GM18519 (cell line): ENCODE data around the gene TEP1.
"Not testable (repeated sequence)": the region's sequence is repeated elsewhere in the genome, so short reads cannot be mapped to it uniquely, and the experiment has no call there.

ENCODE experiments used
- ATAC-seq: cut with Tn5 transposase; IDR thresholded peaks from one replicate; pipeline ENCODE4 v1.9.1; 2021; ENCODE audit warnings: mild to moderate bottlenecking, moderate library complexity; ENCODE audit not compliant: unreplicated experiment, low FRiP score

TEP1 gene

GRCh38 chr14:20412876-20413743, at the start of gene TEP1:
Gene TEP1, minus strand, starts transcription at chr14:20413501. Its CDS starts 5,062 bp downstream, at chr14:20408439.
- ATAC-seq, result peak; percentile 38

- ATAC-seq, result peak; percentile 90
These were observed 48.2 kb upstream of the TEP1 start, which contains the start of gene PIP4P1 for GRCh38 chr14:20461225-20462141. Gene PIP4P1, minus strand, starts transcription at chr14:20461434. Its CDS starts 109 bp downstream, at chr14:20461325.

- no peak for ATAC-seq
These were observed 47.3 kb upstream of the TEP1 start for GRCh38 chr14:20460458-20461224.

GRCh38 chr14:20458031-20458789, 44.9 kb upstream of the TEP1 start:
- ATAC-seq, result no peak

GRCh38 chr14:20456971-20457370, 43.7 kb upstream of the TEP1 start:
- no peak for ATAC-seq

- peak; percentile 30 for ATAC-seq
These were observed 42.3 kb upstream of the TEP1 start for GRCh38 chr14:20455355-20456300.

- peak; percentile 78 for ATAC-seq
These were observed 41.4 kb upstream of the TEP1 start, which contains the start of the genes APEX1 and OSGEP for GRCh38 chr14:20454516-20455354. Gene APEX1, plus strand, starts transcription at chr14:20455226. Its CDS starts 420 bp downstream, at chr14:20455646. Gene OSGEP, minus strand, starts transcription at chr14:20454812. Its CDS starts 129 bp downstream, at chr14:20454683.

- ATAC-seq, result not testable (repeated sequence)
These were observed 39.5 kb upstream of the TEP1 start for GRCh38 chr14:20452831-20453230.

GRCh38 chr14:20446889-20447288, 33.6 kb upstream of the TEP1 start:
- no peak for ATAC-seq

- ATAC-seq, result not testable (repeated sequence)
These were observed 30.3 kb upstream of the TEP1 start for GRCh38 chr14:20443650-20444049.

- no peak for ATAC-seq
These were observed 28.2 kb upstream of the TEP1 start for GRCh38 chr14:20441461-20441860.

- no peak for ATAC-seq
These were observed 27.6 kb upstream of the TEP1 start for GRCh38 chr14:20440882-20441281.

GRCh38 chr14:20440465-20440864, 27.2 kb upstream of the TEP1 start:
- no peak for ATAC-seq

- no peak for ATAC-seq
These were observed 25.4 kb upstream of the TEP1 start for GRCh38 chr14:20438664-20439063.

GRCh38 chr14:20436363-20436755, 23.1 kb upstream of the TEP1 start:
- ATAC-seq, result no peak

- ATAC-seq, result no peak
These were observed 22.5 kb upstream of the TEP1 start, which contains the start of gene KLHL33 for GRCh38 chr14:20435582-20436362. Gene KLHL33, minus strand, starts transcription at chr14:20436166. Its CDS starts 355 bp downstream, at chr14:20435811.
